ENCODE measurements around the gene NTHL1.

Gene NTHL1

GRCh38 chr16:2083876-2084780 is 36.5 kb upstream of the NTHL1 start:
- no peak for DNase-seq

- no peak for DNase-seq
These were observed 35.8 kb upstream of the NTHL1 start for GRCh38 chr16:2083409-2083808.

- DNase-seq = no peak
These were observed 35.3 kb upstream of the NTHL1 start for GRCh38 chr16:2082983-2083364.

GRCh38 chr16:2082171-2082982 is 34.7 kb upstream of the NTHL1 start:
- no peak for DNase-seq

GRCh38 chr16:2081201-2082084 is 33.8 kb upstream of the NTHL1 start:
- DNase-seq = no peak

GRCh38 chr16:2079991-2080390 is 32.4 kb upstream of the NTHL1 start:
- no peak for DNase-seq

- no peak for DNase-seq
These were observed 31.7 kb upstream of the NTHL1 start for GRCh38 chr16:2079311-2079800.

- DNase-seq = no peak
These were observed 31.1 kb upstream of the NTHL1 start for GRCh38 chr16:2078691-2079090.

- DNase-seq = no peak
These were observed 30.5 kb upstream of the NTHL1 start for GRCh38 chr16:2078096-2078495.

GRCh38 chr16:2077696-2078095 is 30.1 kb upstream of the NTHL1 start:
- DNase-seq = no peak

GRCh38 chr16:2077016-2077415 is 29.4 kb upstream of the NTHL1 start:
- no peak for DNase-seq

GRCh38 chr16:2076072-2076865 is 28.6 kb upstream of the NTHL1 start:
- DNase-seq = no peak

GRCh38 chr16:2075631-2076030 is 28.0 kb upstream of the NTHL1 start:
- no peak for DNase-seq

GRCh38 chr16:2074071-2074470 is 26.4 kb upstream of the NTHL1 start:
- DNase-seq = no peak

- DNase-seq = no peak
These were observed 25.3 kb upstream of the NTHL1 start for GRCh38 chr16:2072926-2073325.

GRCh38 chr16:2071454-2072202 is 24.0 kb upstream of the NTHL1 start:
- no peak for DNase-seq

- DNase-seq = no peak
These were observed 23.2 kb upstream of the NTHL1 start for GRCh38 chr16:2070576-2071453.

- DNase-seq = no peak
These were observed 18.5 kb upstream of the NTHL1 start for GRCh38 chr16:2066139-2066538.

GRCh38 chr16:2064368-2064945 is 16.8 kb upstream of the NTHL1 start:
- DNase-seq = no peak

- no peak for DNase-seq
These were observed 16.2 kb upstream of the NTHL1 start for GRCh38 chr16:2063861-2064260.
